Cardiac fibroblast (primary cell): Measurements from ENCODE around the gene SIGLEC15.
A peak's percentile ranks its signal among the peaks of the same experiment; 100 is the strongest.

ENCODE experiments used
- DNase-seq, 2 donors: peaks; one replicate each; pipeline versions ENCODE4 v3.0.0 to v3.0.0-alpha.2; 2010; ENCODE audit warnings: low read depth in 2 of 2
- H3K4me3 ChIP-seq, 2 donors: replicated peaks in 1 of 2; 1 replicate in 1 of 2; 2 replicates in 1 of 2; pipeline ENCODE4 v1.5.1; 2011; ENCODE audit warnings: low read depth in 2 of 2, low read length in 2 of 2, mild to moderate bottlenecking in 2 of 2, moderate library complexity in 1 of 2
- CTCF ChIP-seq: IDR thresholded peaks from one replicate; pipeline ENCODE4 v1.5.1; 2011; ENCODE audit warnings: low read depth, mild to moderate bottlenecking, low read length, inconsistent platforms

Gene SIGLEC15

GRCh38 chr18:45877403-45877802 lies 51.9 kb downstream of the SIGLEC15 start:
- H3K4me3 ChIP-seq: no peak overlapping the region
- DNase-seq: no peak
- TF ChIP-seq CTCF: no peak

- peak; percentile 73 to 74 for DNase-seq
- TF ChIP-seq CTCF: peak; percentile 99
These were observed 54.5 kb downstream of the SIGLEC15 start for GRCh38 chr18:45879681-45880655.

GRCh38 chr18:45880876-45881558 lies 55.5 kb downstream of the SIGLEC15 start:
- DNase-seq: no peak
- no peak overlapping the region for H3K4me3 ChIP-seq
- no peak for TF ChIP-seq CTCF

More at GRCh38 chr18:45879681-45880655, 54.5 kb downstream of the SIGLEC15 start:
- no peak overlapping the region for H3K4me3 ChIP-seq

GRCh38 chr18:45887585-45887984 lies 62.1 kb downstream of the SIGLEC15 start:
- TF ChIP-seq CTCF: no peak
- DNase-seq: no peak
- H3K4me3 ChIP-seq: no peak overlapping the region

GRCh38 chr18:45889419-45890064 lies 64.1 kb downstream of the SIGLEC15 start:
- DNase-seq: no peak
- no peak overlapping the region for H3K4me3 ChIP-seq
- TF ChIP-seq CTCF: no peak

- H3K4me3 ChIP-seq: no peak overlapping the region
- DNase-seq: no peak
- TF ChIP-seq CTCF: no peak
These were observed 65.1 kb downstream of the SIGLEC15 start for GRCh38 chr18:45890606-45891005.
